PC-3 (cell line): Measurements from ENCODE around the gene EFCAB14. TPM values are rescaled to one million over a fixed set of nuclear protein-coding genes. Genes with fewer than 3 reads are reported as not detected.
A peak's percentile ranks its signal among the peaks of the same experiment; 100 is the strongest.

ENCODE experiments used
- ATAC-seq: fragments of 200-7000 bp; cut with Tn5 transposase; 2 replicates; pipeline ENCODE4 v1.9.1; 2020; ENCODE audit warnings: mild to moderate bottlenecking, moderate library complexity
- BruUV-seq: library from RNA; stranded (reverse); fragments of 400-500 nt; replicated peaks from 2 replicates; lab custom pipeline; 2021; lab: Mats Ljungman, UMichigan
- CTCF ChIA-PET: fragments of 300-600 bp; sonication (Branson Sonifier 250); formaldehyde crosslinking; loops from one replicate; lab custom pipeline; 2022; ENCODE audit warnings: antibody characterized with exemption; lab: Charles Lee
- POLR2A ChIA-PET: fragments of 300-600 bp; sonication (Branson Sonifier 250); formaldehyde crosslinking; loops from one replicate; lab custom pipeline; 2022; ENCODE audit warnings: antibody characterized with exemption; ENCODE audit not compliant: unreplicated experiment; lab: Charles Lee
- DNase-seq: peaks from one replicate; pipeline ENCODE4 v3.0.0-alpha.2; 2015
- H2AFZ ChIP-seq: fragments of 300-600 bp; sonication (generic); 2 replicates; pipeline ENCODE4 v1.6.0; 2016; ENCODE audit warnings: antibody characterized with exemption, low read length
- H3F3A ChIP-seq: fragments of 300-600 bp; sonication (generic); one replicate; pipeline ENCODE4 v1.6.0; 2017; ENCODE audit warnings: antibody characterized with exemption, low read length, control low read depth, mild to moderate bottlenecking; ENCODE audit not compliant: unreplicated experiment
- H3K27ac ChIP-seq: fragments of 300-600 bp; sonication (generic); 2 replicates; pipeline ENCODE4 v1.5.1; 2016; ENCODE audit warnings: mild to moderate bottlenecking, low read length
- H3K27me3 ChIP-seq: fragments of 300-600 bp; sonication (generic); 2 replicates; pipeline ENCODE4 v1.6.1; 2016; ENCODE audit warnings: low read length, mixed read lengths
- H3K36me3 ChIP-seq: fragments of 300-600 bp; sonication (generic); 2 replicates; pipeline ENCODE4 v1.6.1; 2016; ENCODE audit warnings: low read depth, mixed run types, low read length, mixed read lengths
- H3K4me1 ChIP-seq: fragments of 300-600 bp; sonication (generic); 2 replicates; pipeline ENCODE4 v1.5.1; 2016; ENCODE audit warnings: low read length; ENCODE audit not compliant: insufficient read depth
- H3K4me2 ChIP-seq: fragments of 300-600 bp; sonication (generic); 2 replicates; pipeline ENCODE4 v1.6.0; 2016; ENCODE audit warnings: low read length
- H3K4me3 ChIP-seq: fragments of 300-600 bp; sonication (generic); 2 replicates; pipeline ENCODE4 v1.5.1; 2016; ENCODE audit warnings: mild to moderate bottlenecking, low read length, mixed read lengths
- H3K79me2 ChIP-seq: fragments of 300-600 bp; sonication (generic); 2 replicates; pipeline ENCODE4 v1.6.1; 2017; ENCODE audit warnings: low read length, mixed read lengths
- H3K9ac ChIP-seq: fragments of 300-600 bp; sonication (generic); 2 replicates; pipeline ENCODE4 v1.6.0; 2016; ENCODE audit warnings: mild to moderate bottlenecking, low read length
- H3K9me2 ChIP-seq: fragments of 300-600 bp; sonication (generic); replicated peaks from 2 replicates; pipeline ENCODE4 v1.6.1; 2016; ENCODE audit warnings: mixed run types, low read length, mixed read lengths
- H3K9me3 ChIP-seq: fragments of 300-600 bp; sonication (generic); 2 replicates; pipeline ENCODE4 v1.6.1; 2016; ENCODE audit warnings: low read length, mixed read lengths
- H4K20me1 ChIP-seq: fragments of 300-600 bp; sonication (generic); 2 replicates; pipeline ENCODE4 v1.6.1; 2016; ENCODE audit warnings: low read length, mixed read lengths
- EZH2 ChIP-seq: fragments of 300-600 bp; sonication (generic); IDR thresholded peaks from one replicate; pipeline ENCODE4 v1.6.1; 2017; ENCODE audit warnings: antibody characterized with exemption, mild to moderate bottlenecking, low read length; ENCODE audit not compliant: unreplicated experiment
- EZH2phosphoT487 ChIP-seq: fragments of 300-600 bp; sonication (generic); IDR thresholded peaks from 2 replicates; pipeline ENCODE4 v1.6.1; 2018; ENCODE audit warnings: mild to moderate bottlenecking, antibody characterized with exemption, low read length, borderline replicate concordance
- intact Hi-C: fragments of 100-400 bp; cut with micrococcal nuclease; formaldehyde crosslinking; loops from 2 replicates; pipeline ENCODE4 v1.9.0; 2023
- total RNA-seq: library from RNA; depleted of rRNA; stranded (reverse); fragments of >200 nt; gene quantifications from 2 replicates; pipeline ENCODE4 v1.2.3, GENCODE V29; 2014
- TF ChIP-seq, protein P1 (sequence below): fragments of 300-600 bp; sonication (generic); conservative IDR thresholded peaks from 2 replicates; pipeline ENCODE4 v1.5.1; 2017; ENCODE audit warnings: antibody characterized with exemption, low read depth, mild to moderate bottlenecking, low read length

Gene EFCAB14
- total RNA-seq, 1 experiment from 2014 or later: 45.7 TPM

DNA sequence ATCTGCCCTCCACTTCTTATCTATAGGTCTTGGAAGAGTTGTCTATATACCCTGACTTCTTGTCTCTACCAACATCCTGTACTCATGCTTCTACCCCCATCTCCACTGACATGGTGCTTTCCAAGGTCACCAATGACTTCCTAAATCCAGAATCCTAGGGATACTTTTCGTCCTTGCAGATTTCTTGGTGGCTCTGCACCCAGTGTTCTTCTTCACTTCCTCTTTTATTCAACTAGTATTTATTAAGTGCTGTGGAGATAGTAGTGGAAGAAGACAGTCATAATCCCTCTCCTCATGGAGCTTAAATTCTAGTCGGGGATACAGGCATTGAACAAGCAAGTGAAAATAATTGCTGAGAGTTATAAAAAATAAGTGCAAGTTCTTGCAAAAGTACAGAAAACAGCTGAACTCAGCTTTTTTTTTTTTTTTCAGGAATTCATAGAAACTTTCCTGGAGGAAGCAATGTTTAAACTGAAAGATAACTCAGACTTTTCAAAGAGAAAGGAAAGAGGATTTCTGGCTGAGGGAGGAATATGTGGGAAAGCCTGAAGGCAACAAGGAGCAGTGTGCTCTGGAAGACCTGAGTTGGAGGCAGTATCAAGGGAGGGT is 41.7 kb upstream of the EFCAB14 start:
- ChIA-PET POLR2A (no interaction called here), CTCF (no interaction called here)
- no peaks in the 10 kb centered on the region for H3F3A ChIP-seq
- peaks cover 27% of the 10 kb centered on the region for H3K4me1 ChIP-seq
- TF ChIP-seq EZH2phosphoT487 (no peak), EZH2 (no peak)
- TF ChIP-seq, protein P1, sequence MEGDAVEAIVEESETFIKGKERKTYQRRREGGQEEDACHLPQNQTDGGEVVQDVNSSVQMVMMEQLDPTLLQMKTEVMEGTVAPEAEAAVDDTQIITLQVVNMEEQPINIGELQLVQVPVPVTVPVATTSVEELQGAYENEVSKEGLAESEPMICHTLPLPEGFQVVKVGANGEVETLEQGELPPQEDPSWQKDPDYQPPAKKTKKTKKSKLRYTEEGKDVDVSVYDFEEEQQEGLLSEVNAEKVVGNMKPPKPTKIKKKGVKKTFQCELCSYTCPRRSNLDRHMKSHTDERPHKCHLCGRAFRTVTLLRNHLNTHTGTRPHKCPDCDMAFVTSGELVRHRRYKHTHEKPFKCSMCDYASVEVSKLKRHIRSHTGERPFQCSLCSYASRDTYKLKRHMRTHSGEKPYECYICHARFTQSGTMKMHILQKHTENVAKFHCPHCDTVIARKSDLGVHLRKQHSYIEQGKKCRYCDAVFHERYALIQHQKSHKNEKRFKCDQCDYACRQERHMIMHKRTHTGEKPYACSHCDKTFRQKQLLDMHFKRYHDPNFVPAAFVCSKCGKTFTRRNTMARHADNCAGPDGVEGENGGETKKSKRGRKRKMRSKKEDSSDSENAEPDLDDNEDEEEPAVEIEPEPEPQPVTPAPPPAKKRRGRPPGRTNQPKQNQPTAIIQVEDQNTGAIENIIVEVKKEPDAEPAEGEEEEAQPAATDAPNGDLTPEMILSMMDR: no peak
- BruUV-seq: no TSS peak
- no peaks in the 10 kb centered on the region for H3K27me3 ChIP-seq
- no peaks in the 10 kb centered on the region for H3K9me2 ChIP-seq
- H3K27ac ChIP-seq: no peak overlapping the region
- no peaks in the 10 kb centered on the region for H3K79me2 ChIP-seq
- DNase-seq (no peak), ATAC-seq (no peak)
- H3K36me3 ChIP-seq: no peaks in the 10 kb centered on the region
- no peak overlapping the region for H3K4me2 ChIP-seq
- no peak overlapping the region for H3K4me3 ChIP-seq
- no peak overlapping the region for H3K9ac ChIP-seq
- H2AFZ ChIP-seq: no peak overlapping the region
- intact Hi-C loops: no loop called here
- no peaks in the 10 kb centered on the region for H4K20me1 ChIP-seq
- H3K9me3 ChIP-seq: no peaks in the 10 kb centered on the region

DNA sequence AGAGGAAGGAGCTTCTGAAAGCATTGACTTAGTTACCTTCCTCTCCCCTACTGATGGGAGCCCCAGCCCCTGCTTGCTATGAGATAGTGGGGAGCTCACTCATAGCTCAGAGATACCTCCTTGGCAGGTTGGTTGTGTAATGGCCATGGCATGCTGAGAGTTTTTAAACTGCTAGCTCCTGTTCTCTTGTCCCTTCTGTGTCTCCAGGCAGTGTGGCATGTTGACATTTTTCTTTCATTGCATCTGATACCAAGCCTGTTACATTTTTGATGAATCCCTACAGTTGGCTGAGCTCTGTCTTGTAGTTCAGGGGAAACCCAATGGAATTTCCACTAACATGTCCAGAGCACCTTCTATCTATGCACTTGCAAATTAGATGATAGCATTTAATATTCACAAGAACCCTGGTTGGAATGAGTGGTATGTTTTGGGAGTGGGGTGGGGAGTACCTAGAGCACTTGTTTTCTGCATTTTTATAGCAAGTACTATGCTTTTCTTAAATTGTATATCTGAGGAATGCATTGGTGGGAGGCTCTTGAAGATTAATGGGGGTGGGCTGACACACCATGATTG is 39.1 kb upstream of the EFCAB14 start:
- no peak; the same call in 1 of the 2 replicates for ATAC-seq
- ChIA-PET POLR2A (no interaction called here), CTCF (interaction anchor here (0.6 to 0.8 kb wide), 2 partner anchors 10 to 418 kb away, joined by 3 read pairs; no protein-coding TSS in a partner anchor)

More for the DNA sequence above, 39.1 kb upstream of the EFCAB14 start:
- Histone ChIP-seq H3K27me3 (no peaks in the 10 kb centered on the region), H3K79me2 (no peaks in the 10 kb centered on the region), H3K9me3 (no peaks in the 10 kb centered on the region), H4K20me1 (no peaks in the 10 kb centered on the region), H3K4me3 (peak overlapping the region; percentile 40), H3K9me2 (no peaks in the 10 kb centered on the region), H3K4me2 (peak overlapping the region; percentile 79), H3K9ac (no peak overlapping the region), H3F3A (no peaks in the 10 kb centered on the region), H2AFZ (peak overlapping the region; percentile 12; the same call in 1 of the 2 replicates), H3K4me1 (peaks cover 27% of the 10 kb centered on the region), H3K36me3 (no peaks in the 10 kb centered on the region), H3K27ac (peak overlapping the region; percentile 67)
- TF ChIP-seq, protein P1: no peak
- BruUV-seq: no TSS peak
- no peak for DNase-seq
- intact Hi-C loops: no loop called here
